K562 (cell line): Measurements from ENCODE around the gene KYAT1. TPM values are rescaled to one million over a fixed set of nuclear protein-coding genes. Genes with fewer than 3 reads are reported as not detected.

ENCODE experiments used
- DEAF1 ChIP-seq: fragments of 450-650 bp; formaldehyde crosslinking; IDR thresholded peaks from 2 replicates; pipeline ENCODE4 v1.4.0; 2020; ENCODE audit warnings: mild to moderate bottlenecking, moderate library complexity
- EP300 ChIP-seq: IDR thresholded peaks from 2 replicates; pipeline ENCODE4 v1.6.1; 2012; ENCODE audit warnings: low read length, improper control_type of control experiment
- FIP1L1 ChIP-seq: fragments of 200-400 bp; formaldehyde crosslinking; IDR thresholded peaks from 2 replicates; pipeline ENCODE4 v1.6.1; 2018; ENCODE audit warnings: mild to moderate bottlenecking, low read depth, low read length; ENCODE audit not compliant: poor library complexity, severe bottlenecking
- MBD2 ChIP-seq: sonication (generic); IDR thresholded peaks from 2 replicates; pipeline ENCODE4 v1.6.1; 2016; ENCODE audit warnings: low read depth, borderline replicate concordance
- NR2C2 ChIP-seq, 2 experiments: fragments of 200-800 bp in 1 of 2; sonication (Bioruptor generic) in 1 of 2; sonication (generic) in 1 of 2; formaldehyde crosslinking in 1 of 2; IDR thresholded peaks; 2 replicates each; pipeline versions ENCODE4 v1.6.1 to v1.8.0; 2016 to 2022; ENCODE audit warnings: mild to moderate bottlenecking in 1 of 2, missing compliant biosample characterization in 1 of 2, missing genetic modification characterization in 1 of 2, missing genetic modification reagents in 1 of 2
- PBX2 ChIP-seq, 2 experiments: IDR thresholded peaks in 1 of 2; conservative IDR thresholded peaks in 1 of 2; 2 replicates each; pipeline ENCODE4 v1.6.1; 2016; ENCODE audit warnings: low read depth in 2 of 2, mild to moderate bottlenecking in 1 of 2, missing compliant biosample characterization in 1 of 2, missing genetic modification characterization in 1 of 2, moderate library complexity in 1 of 2
- PHF8 ChIP-seq: fragments of 200-600 bp; sonication (generic); IDR thresholded peaks from 2 replicates; pipeline ENCODE4 v1.6.1; 2012; ENCODE audit warnings: mixed run types, mild to moderate bottlenecking, inconsistent platforms, low read length, moderate library complexity, borderline replicate concordance
- SMAD4 ChIP-seq: fragments of 250-450 bp; sonication (Bioruptor Pico); conservative IDR thresholded peaks from 2 replicates; pipeline ENCODE4 v1.8.0; 2021; ENCODE audit warnings: inconsistent platforms, mild to moderate bottlenecking, moderate library complexity
- SP2 ChIP-seq: IDR thresholded peaks from 2 replicates; pipeline ENCODE4 v1.6.1; 2011; ENCODE audit warnings: mild to moderate bottlenecking, low read depth, low read length, moderate library complexity; ENCODE audit not compliant: poor library complexity, severe bottlenecking; ENCODE audit errors: extremely low read depth
- SUPT5H ChIP-seq: fragments of 450-650 bp; IDR thresholded peaks from 2 replicates; pipeline ENCODE4 v1.6.1; 2016
- TAF1 ChIP-seq: IDR thresholded peaks from 2 replicates; pipeline ENCODE4 v1.6.1; 2011; ENCODE audit warnings: mild to moderate bottlenecking, low read length, moderate library complexity; ENCODE audit not compliant: insufficient read depth, control insufficient read depth, severe bottlenecking; ENCODE audit errors: extremely low read depth
- TAF7 ChIP-seq: fragments of 450-650 bp; IDR thresholded peaks from 2 replicates; pipeline ENCODE4 v1.6.1; 2016; ENCODE audit warnings: missing genetic modification characterization, missing compliant biosample characterization
- TBP ChIP-seq: optimal IDR thresholded peaks from 2 replicates; pipeline ENCODE3; 2011; ENCODE audit warnings: low read depth, low read length, improper control_type of control experiment
- XRCC3 ChIP-seq: fragments of 450-650 bp; IDR thresholded peaks from 2 replicates; pipeline ENCODE4 v1.6.1; 2017; ENCODE audit warnings: mild to moderate bottlenecking, moderate library complexity
- ZBED1 ChIP-seq: IDR thresholded peaks from 2 replicates; pipeline ENCODE4 v1.6.1; 2014
- ZBTB2 ChIP-seq: fragments of 450-650 bp; IDR thresholded peaks from 2 replicates; pipeline ENCODE4 v1.6.1; 2016; ENCODE audit warnings: antibody characterized with exemption
- ZKSCAN8 ChIP-seq: fragments of 200-800 bp; sonication (Bioruptor generic); IDR thresholded peaks from 2 replicates; pipeline ENCODE4 v1.6.1; 2016; ENCODE audit warnings: missing genetic modification characterization, missing compliant biosample characterization
- ZNF511 ChIP-seq: sonication (generic); formaldehyde crosslinking; IDR thresholded peaks from 2 replicates; pipeline ENCODE4 v1.8.0; 2022; ENCODE audit warnings: mild to moderate bottlenecking, missing genetic modification reagents
- ZNF780A ChIP-seq: fragments of 250-450 bp; sonication (Bioruptor Pico); IDR thresholded peaks from 2 replicates; pipeline ENCODE4 v1.5.0; 2021; ENCODE audit warnings: mild to moderate bottlenecking
- polyA plus RNA-seq, 8 experiments: library from polyadenylated mRNA; depleted of rRNA in 4 of 8; stranded (reverse) in 5 of 8; unstranded in 3 of 8; fragments of >200 nt; fragmentation: Nextera tagmentation in 2 of 8; fragmentation: Illumina TruSeq in 1 of 8; extraction: Ambion mirVana in 2 of 8; extraction: Trizol in 1 of 8; gene quantifications; 2 replicates each; pipeline versions ENCODE4 v1.2.1 to v1.2.3, GENCODE V29; 2011 to 2014; ENCODE audit warnings: inconsistent platforms in 1 of 8, missing spikeins in 1 of 8
- total RNA-seq, 7 experiments: library from RNA; depleted of rRNA in 6 of 7; stranded (reverse); fragments of >200 nt in 6 of 7; fragmentation: Illumina TruSeq in 2 of 7; extraction: Trizol in 2 of 7; gene quantifications; 2 replicates each; pipeline versions ENCODE4 v1.2.1 to v1.2.3, GENCODE V29; 2011 to 2021; ENCODE audit warnings: low replicate concordance in 1 of 7

Gene KYAT1
- total and polyA plus RNA-seq, 9 of the 15 experiments (the other 6 are each of a cell fraction or from before 2014, with no cell fraction given): 6.4 to 16.8 (median 11.1) TPM

- TF ChIP-seq NR2C2 (CRISPR knock-in tag; IDR thresholded peaks at IDR 0.05) (peak; percentile 76), NR2C2 (tag; IDR thresholded peaks at IDR 0.05) (peak; percentile 67), XRCC3 (no peak), SUPT5H (peak; percentile 88), TBP (peak; percentile 98), PHF8 (peak; percentile 86; the same call in 1 of the 2 replicates), DEAF1 (CRISPR knock-in tag) (0 out of 2 replicates have a peak, but pooled peaks have one; percentile 5), TAF1 (peak; percentile 88), SMAD4 (CRISPR knock-in tag) (peak; percentile 56; the same call in 1 of the 2 replicates), TAF7 (tag) (peak; percentile 42; the same call in 1 of the 2 replicates), EP300 (no peak), ZKSCAN8 (no peak), FIP1L1 (peak; percentile 22), ZNF511 (CRISPR knock-in tag) (peak; percentile 72; the same call in 1 of the 2 replicates), SP2 (no peak), PBX2 (CRISPR knock-in tag; IDR thresholded peaks at IDR 0.05; ENCODE audit: low read depth) (no peak), PBX2 (tag; conservative IDR thresholded peaks at IDR 0.05; ENCODE audit: low read depth) (no peak), ZNF780A (CRISPR knock-in tag) (no peak), ZBED1 (peak; percentile 54; the same call in 1 of the 2 replicates), MBD2 (peak; percentile 65), ZBTB2 (peak; percentile 97)
- TF ChIP-seq, all 486 proteins: peak for 124
Measured at GRCh38 chr9:128818099-128818838, 63.5 kb downstream of the KYAT1 start, which contains the start of gene ENDOG (continued).
